ENCODE measurements around the gene COL4A1.

Gene COL4A1

DNA sequence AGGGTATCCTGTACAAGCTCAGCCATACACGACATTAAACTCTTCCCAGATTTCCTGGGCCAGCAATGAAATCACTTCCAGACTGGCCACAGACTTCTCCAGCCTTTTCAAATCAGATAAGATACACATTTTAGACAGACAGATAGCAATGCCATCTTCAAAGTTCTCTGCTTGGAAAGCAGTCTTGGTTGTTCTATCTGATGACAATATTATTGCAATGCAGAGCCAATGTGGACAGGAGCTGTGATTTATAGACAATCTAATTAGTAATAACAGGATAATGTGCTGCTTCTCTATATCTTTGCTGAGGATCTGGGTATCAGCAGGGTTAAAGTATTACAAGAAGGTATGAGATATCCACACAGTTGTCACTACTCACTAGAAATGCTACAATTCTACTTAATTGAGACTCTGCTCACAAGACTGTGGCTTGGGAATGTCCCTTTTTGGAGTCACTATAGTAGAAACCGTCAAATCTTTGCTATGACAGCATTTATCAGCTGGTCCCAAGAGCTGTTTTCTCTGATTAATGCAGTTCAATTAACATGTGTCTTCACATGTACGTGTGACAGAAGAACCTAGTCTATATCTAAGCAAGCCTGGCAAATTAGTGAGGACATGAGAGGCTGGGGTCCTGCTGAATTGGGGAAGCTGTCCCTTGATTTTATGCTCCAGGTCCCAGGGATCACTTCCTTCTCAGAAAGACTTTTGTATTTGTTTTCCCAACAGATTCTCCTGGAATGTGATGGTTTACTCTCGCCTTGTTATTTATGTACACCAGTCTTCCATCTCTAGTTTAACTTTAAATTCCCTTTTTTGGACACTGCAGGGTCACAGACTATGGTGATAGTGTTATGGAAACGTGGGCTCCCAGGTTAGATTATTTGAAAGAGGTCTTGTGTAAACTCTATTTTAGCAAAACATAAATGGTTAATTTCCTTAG is 68.8 kb downstream of the COL4A1 start:
- DNase-seq (ENCODE audit: low read depth): no peak

GRCh38 chr13:110236831-110237261 is 70.1 kb downstream of the COL4A1 start:
- DNase-seq (ENCODE audit: low read depth): no peak

DNA sequence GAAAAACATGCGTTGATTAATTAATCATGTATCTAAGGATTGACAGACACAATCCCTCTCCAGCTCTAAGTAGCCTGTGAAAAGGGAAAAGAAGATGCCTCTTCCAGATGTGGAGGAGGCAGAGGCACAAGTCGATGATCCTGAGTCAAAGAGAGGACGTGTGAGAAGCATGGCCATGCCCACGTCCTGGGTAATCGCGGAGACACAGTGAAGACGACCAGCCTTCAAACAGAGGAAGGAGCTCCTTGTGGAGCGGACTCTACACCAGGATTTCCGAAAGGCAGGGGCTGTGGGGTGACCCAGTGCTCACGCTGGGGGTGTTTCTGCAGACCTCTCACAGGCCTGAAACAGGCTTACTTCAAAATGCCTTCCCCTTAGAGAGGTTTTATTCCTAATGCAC is 70.5 kb downstream of the COL4A1 start:
- no peak for DNase-seq (ENCODE audit: low read depth)

DNA sequence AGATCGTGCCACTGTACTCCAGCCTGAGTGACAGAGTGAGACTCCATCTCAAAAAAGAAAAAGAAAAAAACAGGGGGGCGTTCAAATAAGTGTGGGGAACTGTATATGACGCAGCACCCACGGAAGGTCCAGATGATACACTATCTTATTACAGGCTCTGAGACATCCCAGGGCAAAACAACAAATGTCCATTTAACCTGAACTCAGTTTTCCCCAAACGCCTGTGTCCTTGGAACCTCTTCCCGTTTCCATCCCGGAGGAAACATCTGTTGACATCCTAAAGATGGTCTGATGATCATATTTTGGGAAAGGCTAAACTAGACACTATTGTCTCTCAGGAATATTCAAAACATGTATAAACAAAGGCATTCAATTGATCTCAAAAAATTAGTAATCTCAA is 72.4 kb downstream of the COL4A1 start:
- no peak for DNase-seq (ENCODE audit: low read depth)

GRCh38 chr13:110233951-110234280 is 73.0 kb downstream of the COL4A1 start:
- DNase-seq (ENCODE audit: low read depth): no peak

DNA sequence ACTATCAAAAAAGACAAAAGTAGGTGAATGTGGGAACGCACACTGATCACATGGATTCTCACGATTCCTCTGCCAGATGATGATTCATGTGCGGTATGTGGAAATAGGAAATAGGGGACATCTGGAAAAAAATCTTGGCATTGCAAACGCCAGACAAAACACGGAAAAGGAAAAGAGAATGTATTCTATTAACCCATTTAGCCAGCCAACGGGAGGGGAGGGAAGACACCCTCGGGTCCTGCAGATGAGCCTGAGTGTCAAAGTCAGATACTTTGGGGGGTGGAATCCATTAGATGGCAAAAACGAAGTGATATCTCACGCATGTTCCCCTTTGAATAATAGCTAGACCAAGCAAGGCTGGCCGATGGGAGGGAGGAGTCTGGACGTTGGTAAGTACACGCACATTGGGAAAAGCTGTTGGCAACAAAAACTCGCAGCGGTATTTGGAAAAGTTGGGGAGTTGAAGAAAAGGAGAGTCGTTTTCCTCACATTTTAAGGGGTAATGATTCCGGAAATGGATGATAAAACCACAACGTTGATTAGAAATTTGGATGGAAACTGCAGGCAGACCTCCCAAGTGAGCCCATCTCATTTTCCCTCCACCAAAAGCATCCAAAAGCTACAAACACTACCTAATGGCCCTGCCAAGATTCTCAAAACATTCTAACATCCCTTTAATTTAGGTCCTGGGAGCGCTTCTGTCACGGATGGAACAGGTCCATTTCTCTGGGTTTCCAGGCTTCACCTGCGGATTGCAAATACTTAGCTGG is 73.6 kb downstream of the COL4A1 start:
- DNase-seq (ENCODE audit: low read depth): peak; percentile 84

DNA sequence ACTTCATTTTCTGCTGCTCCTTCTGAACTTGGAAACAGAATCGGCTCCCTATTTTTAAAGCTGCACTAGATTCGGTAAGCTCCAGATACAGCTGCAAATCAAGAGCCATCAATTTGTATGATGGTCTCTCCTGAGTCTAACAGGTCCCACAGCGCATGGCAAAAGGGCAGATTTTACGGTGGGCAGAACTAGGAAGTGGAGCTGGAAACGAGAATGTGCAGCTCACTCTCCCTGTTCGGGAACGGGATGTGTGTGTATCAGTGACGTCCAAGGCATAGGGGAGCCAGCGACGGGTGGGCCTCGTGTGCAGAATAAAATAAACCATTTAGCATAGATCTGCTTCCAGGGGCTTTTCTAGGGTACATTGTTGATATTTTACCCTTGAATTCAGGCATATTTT is 74.2 kb downstream of the COL4A1 start:
- DNase-seq (ENCODE audit: low read depth): peak; percentile 25

GRCh38 chr13:110232142-110232541 is 74.8 kb downstream of the COL4A1 start:
- DNase-seq (ENCODE audit: low read depth): no peak

- DNase-seq (ENCODE audit: low read depth): no peak
Observed at GRCh38 chr13:110231348-110232047, 75.5 kb downstream of the COL4A1 start.

GRCh38 chr13:110230661-110231347 is 76.2 kb downstream of the COL4A1 start:
- DNase-seq (ENCODE audit: low read depth): no peak

DNA sequence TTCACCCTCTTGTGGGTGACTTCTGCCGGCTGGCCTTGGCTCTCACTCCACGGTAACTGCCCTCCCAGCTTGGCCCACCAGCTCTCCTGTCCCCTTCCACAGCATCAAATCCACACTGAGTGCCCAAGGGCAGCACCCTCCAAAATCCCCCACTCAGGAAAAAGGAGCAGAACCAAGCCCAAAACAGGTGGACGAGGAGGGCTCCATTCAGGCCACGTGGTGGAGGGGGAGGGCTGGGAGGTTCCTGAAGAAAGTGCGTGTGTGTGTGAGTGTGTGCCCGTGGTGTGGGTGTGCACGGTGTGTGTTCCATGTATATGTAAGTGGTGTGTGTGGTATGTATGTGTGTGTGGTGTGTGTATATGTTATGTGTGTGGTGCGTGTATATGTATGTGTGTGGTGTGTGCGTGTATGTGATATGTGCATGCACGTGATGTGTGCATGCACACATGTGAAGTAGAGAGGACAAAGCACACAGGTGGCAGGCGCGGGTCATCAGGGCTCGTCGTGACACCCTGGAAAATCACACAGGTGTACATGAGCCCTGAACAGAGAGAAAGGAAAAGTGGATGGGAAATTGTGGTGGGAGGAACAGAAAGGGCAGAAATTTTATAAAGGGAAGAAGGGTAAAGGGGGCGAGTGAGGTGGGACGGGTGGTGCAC is 76.9 kb downstream of the COL4A1 start:
- no peak for DNase-seq (ENCODE audit: low read depth)

DNA sequence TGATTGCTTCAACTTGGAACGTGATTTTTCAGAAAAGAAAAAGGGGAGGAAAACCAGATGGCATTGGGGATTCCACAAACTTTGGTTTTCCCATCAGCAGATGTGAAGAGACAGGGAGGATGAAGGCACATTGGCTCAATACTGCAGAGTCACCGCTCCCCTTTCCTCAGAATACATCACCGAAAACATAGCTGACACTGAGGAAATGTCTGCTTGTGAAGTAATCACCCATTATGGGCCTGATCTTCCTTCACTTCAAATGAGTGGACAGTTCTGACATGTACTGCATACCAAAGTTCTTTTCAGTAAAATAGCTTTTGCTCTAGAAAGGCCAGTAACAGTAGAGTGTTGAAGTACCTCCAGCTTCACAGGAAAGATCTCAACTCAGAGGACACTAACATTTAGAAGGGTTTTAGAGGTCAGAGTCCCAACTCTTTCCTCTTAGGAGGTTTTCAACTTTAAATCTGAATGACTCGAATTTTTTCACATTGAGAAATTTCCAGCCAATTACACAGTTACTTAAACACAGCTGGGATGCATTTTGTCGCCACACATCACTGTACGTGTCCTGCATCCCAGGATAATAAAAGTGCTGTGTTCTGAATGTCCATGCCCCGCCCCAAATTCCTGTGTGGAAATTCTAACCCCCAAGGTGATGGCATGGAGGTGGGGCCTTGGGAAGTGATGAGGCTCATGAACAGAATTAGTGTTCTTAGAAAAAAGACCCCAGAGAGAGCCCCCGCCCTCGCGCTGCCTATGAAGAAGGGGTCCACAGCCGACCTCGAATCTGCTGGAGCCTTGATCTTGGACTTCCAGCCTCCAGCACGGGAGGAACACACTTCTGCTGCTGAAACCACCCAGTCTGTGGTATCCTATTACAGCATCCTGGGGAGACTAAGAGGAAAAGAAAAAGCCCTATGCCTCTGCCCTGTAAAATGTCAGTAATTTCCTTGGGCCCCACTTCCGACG is 77.7 kb downstream of the COL4A1 start:
- DNase-seq (ENCODE audit: low read depth): no peak

GRCh38 chr13:110227864-110228643 is 78.9 kb downstream of the COL4A1 start:
- DNase-seq (ENCODE audit: low read depth): no peak

DNA sequence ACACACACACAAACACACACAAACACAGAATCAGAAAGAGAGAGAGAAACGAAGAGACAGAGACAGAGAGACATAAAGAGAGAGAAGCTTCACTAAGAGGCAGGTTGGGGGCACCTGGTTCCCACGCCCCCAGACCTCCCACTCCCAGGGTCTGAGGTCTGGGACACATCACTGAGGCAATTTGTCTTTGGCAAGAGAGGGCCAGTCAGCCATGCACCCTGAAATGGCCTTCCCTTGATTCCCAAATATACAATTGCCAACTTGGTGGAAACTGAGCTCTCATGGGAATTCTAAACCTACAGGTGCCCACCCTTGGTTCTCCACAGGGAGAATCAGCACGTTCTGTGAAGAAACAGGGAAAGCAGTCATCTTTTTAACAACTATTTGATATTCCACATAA is 79.5 kb downstream of the COL4A1 start:
- DNase-seq (ENCODE audit: low read depth): no peak

DNA sequence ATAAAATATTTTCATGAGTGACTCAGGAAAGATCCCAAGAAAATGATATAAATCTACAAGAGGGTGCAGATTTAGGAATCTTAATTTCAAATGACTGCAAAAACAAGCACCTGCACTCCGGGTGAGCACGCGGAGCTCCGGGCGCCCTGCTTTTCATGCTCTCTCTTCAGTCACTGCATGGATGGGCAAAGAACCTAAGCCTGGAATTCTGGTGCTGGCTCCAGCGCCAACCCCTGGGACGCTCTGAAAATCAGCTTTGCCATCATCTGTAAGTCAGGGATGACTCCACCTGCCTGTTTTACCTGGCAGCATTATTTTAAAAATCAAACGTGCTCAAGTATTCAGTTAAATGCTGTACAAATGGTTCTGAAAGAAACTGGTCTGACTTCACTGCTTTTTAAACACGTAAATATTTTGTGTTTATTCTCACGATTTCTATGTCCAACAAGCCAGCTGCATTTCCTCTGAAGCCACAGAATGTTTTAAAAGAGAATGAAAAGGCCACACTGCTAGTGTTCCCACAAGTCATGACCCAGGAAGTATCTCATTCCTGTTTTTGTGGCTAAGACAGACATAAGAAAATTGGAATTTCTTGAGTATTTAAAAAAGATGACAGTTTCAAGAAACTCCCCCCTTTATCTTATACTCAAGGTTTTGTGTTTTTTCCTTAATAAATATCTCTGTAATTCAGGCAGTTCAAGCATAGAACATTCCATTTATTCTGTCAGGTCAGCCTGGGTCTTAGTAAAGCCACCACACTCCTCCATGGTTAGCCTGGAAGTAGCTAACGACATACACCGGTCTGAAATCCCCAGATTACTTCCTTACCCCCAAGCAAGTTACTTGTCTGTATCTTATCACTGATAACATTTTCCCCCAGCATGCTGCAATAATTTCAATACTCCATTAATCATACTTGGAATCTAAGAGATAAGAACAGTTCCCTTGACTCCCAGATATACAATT is 81.1 kb downstream of the COL4A1 start:
- DNase-seq (ENCODE audit: low read depth): no peak

DNA sequence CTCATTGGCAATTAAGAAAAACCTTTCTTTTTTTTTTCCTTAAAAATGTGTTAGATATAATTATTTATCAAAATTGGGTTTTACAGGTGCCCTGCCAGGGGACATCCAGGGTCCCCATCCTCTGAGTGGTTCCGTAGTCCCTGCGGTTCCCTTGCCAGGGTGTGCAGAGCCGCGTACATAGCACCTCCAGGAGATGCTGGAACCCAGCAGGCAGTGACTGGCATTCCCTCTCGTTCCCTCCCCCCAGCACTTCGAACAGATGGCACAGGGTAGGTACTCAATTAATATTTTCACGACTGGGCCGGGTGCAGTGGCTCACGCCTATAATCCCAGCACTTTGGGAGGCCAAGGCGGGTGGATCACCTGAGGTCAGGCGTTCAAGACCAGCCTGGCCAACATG is 82.0 kb downstream of the COL4A1 start:
- no peak for DNase-seq (ENCODE audit: low read depth)

DNA sequence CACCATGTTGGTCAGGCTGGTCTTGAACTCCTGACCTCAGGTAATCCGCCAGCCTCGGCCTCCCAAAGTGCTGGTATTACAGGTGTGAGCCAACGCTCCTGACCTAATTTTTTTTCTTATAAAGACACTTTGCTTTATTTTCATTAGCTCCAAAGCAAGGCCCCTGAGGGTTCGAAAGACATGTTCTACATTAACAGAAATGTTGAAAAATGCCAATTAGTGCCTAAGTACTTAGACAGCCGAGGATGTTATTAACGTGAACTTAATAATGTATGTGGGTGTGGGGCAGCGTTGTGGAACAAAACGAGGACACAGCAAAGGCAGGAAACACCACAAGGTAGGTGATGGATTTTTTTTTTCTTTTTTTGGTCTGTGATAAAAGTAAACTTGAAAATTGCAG is 82.4 kb downstream of the COL4A1 start:
- no peak for DNase-seq (ENCODE audit: low read depth)

- no peak for DNase-seq (ENCODE audit: low read depth)
Observed at GRCh38 chr13:110221406-110222117, 85.4 kb downstream of the COL4A1 start.
